NB4 (cell line): ENCODE results near the gene BEST2.

ENCODE experiments used
- TF ChIP-seq, protein P1 (sequence below): IDR thresholded peaks from one replicate; pipeline ENCODE4 v1.5.1; 2012; ENCODE audit warnings: low read depth, low read length
- TF ChIP-seq, protein P2 (sequence below): IDR thresholded peaks from 2 replicates; pipeline ENCODE4 v1.6.1; 2011; ENCODE audit warnings: low read depth, low read length

DNA sequence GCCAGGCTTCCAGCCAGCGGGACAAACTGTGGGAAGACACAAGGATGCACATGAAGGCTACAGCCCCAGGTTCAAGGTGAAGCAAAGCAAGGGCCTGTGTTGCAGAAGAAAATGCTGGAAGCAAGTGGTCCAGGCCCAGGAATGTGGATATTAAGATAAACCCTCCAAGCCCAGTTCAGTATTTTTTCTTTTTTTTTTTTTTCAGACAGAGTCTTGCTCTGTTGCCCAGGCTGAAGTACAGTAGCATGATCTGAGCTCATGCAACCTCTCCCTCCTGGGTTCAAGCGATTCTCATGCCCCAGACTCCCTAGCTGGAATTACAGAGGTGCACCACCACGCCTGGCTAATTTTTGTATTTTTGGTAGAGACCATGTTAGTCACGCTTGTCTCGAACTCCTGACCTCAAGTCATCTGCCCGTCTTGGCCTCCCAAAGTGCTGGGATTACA, 45.6 kb downstream of the BEST2 start:
- TF ChIP-seq, protein P1, sequence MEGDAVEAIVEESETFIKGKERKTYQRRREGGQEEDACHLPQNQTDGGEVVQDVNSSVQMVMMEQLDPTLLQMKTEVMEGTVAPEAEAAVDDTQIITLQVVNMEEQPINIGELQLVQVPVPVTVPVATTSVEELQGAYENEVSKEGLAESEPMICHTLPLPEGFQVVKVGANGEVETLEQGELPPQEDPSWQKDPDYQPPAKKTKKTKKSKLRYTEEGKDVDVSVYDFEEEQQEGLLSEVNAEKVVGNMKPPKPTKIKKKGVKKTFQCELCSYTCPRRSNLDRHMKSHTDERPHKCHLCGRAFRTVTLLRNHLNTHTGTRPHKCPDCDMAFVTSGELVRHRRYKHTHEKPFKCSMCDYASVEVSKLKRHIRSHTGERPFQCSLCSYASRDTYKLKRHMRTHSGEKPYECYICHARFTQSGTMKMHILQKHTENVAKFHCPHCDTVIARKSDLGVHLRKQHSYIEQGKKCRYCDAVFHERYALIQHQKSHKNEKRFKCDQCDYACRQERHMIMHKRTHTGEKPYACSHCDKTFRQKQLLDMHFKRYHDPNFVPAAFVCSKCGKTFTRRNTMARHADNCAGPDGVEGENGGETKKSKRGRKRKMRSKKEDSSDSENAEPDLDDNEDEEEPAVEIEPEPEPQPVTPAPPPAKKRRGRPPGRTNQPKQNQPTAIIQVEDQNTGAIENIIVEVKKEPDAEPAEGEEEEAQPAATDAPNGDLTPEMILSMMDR = no peak
- TF ChIP-seq, protein P2, sequence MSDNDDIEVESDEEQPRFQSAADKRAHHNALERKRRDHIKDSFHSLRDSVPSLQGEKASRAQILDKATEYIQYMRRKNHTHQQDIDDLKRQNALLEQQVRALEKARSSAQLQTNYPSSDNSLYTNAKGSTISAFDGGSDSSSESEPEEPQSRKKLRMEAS = no peak
